ENCODE measurements around the gene KRI1.

- TF ChIP-seq POLR2A (IDR thresholded peaks at IDR 0.05) (no peak), CTCF (IDR thresholded peaks at IDR 0.05) (no peak), POLR2AphosphoS5 (IDR thresholded peaks at IDR 0.05) (no peak)
Observed at GRCh38 chr19:10514211-10515145, 51.3 kb downstream of the KRI1 start.

Data from gastroesophageal sphincter (tissue), 3 donors.